A549 (cell line): ENCODE measurements around the gene ATRN. TPM values are rescaled to one million over a fixed set of nuclear protein-coding genes. Genes with fewer than 3 reads are reported as not detected.

Experiments
- ATAC-seq, 2 experiments: fragments of 200-7000 bp in 1 of 2; fragments of >200 bp in 1 of 2; cut with Nextera tagmentation in 1 of 2; cut with Tn5 transposase in 1 of 2; 3 replicates each; pipeline versions ENCODE4 v1.8.0 to v1.9.1; 2018 to 2020; ENCODE audit warnings: mild to moderate bottlenecking in 1 of 2, moderate library complexity in 1 of 2
- CTCF ChIA-PET: fragments of 300-600 bp; sonication (Branson Sonifier 250); formaldehyde crosslinking; extraction: SDS; loops from one replicate; lab custom pipeline; 2021; ENCODE audit warnings: antibody characterized with exemption, inconsistent platforms; lab: Yijun Ruan, JAX
- POLR2A ChIA-PET: fragments of 350-600 bp; formaldehyde crosslinking; extraction: SDS; loops from one replicate; lab custom pipeline; 2021; ENCODE audit warnings: antibody characterized with exemption, inconsistent platforms; lab: Yijun Ruan, JAX
- DNase-seq, 2 experiments: peaks; one replicate each; pipeline versions ENCODE4 v3.0.0 to v3.0.0-alpha.2; 2011 to 2016; ENCODE audit warnings: low read depth in 1 of 2, low spot score in 1 of 2
- FAIRE-seq: peaks from 2 replicates; lab custom pipeline; 2011; peaks lifted over from hg19 to GRCh38; lab: Jason Lieb, UNC
- H3K27ac ChIP-seq, 2 experiments: fragments of >200 bp; sonication (Bioruptor Twin); formaldehyde crosslinking; 3 replicates each; pipeline ENCODE4 v1.5.1; 2016 to 2017
- H3K4me1 ChIP-seq: fragments of >200 bp; sonication (Bioruptor Twin); formaldehyde crosslinking; 3 replicates; pipeline ENCODE4 v1.6.1; 2016
- H3K4me2 ChIP-seq: fragments of >200 bp; sonication (Bioruptor Twin); formaldehyde crosslinking; 3 replicates; pipeline ENCODE4 v1.6.1; 2016
- H3K4me3 ChIP-seq: fragments of >200 bp; sonication (Bioruptor Twin); formaldehyde crosslinking; 3 replicates; pipeline ENCODE4 v1.5.1; 2016
- H3K9me3 ChIP-seq: fragments of >200 bp; sonication (Bioruptor Twin); formaldehyde crosslinking; 3 replicates; pipeline ENCODE4 v1.6.1; 2016
- CEBPB ChIP-seq, 2 experiments: fragments of >200 bp in 1 of 2; sonication (Bioruptor Twin) in 1 of 2; formaldehyde crosslinking in 1 of 2; IDR thresholded peaks; 2 replicates each; pipeline ENCODE4 v1.6.1; 2012 to 2016
- EHF ChIP-seq: fragments of 250-450 bp; sonication (Bioruptor Pico); IDR thresholded peaks from 2 replicates; pipeline ENCODE4 v1.5.0; 2020; ENCODE audit warnings: mild to moderate bottlenecking
- FOSL2 ChIP-seq, 2 experiments: fragments of 450-650 bp in 1 of 2; fragments of >200 bp in 1 of 2; sonication (Bioruptor Twin) in 1 of 2; formaldehyde crosslinking; IDR thresholded peaks; 2 replicates each; pipeline versions ENCODE4 v1.5.0 to v1.6.1; 2016 to 2020; ENCODE audit warnings: mild to moderate bottlenecking in 1 of 2, moderate library complexity in 1 of 2
- GATA3 ChIP-seq: IDR thresholded peaks from 2 replicates; pipeline ENCODE4 v1.6.1; 2012; ENCODE audit warnings: borderline replicate concordance
- HES2 ChIP-seq: fragments of >200 bp; sonication (Bioruptor Twin); formaldehyde crosslinking; IDR thresholded peaks from 2 replicates; pipeline ENCODE4 v1.6.1; 2016
- HOXB5 ChIP-seq: fragments of 250-450 bp; sonication (Bioruptor Pico); IDR thresholded peaks from 2 replicates; pipeline ENCODE4 v1.5.0; 2020; ENCODE audit warnings: mild to moderate bottlenecking, moderate library complexity
- JUNB ChIP-seq: fragments of >200 bp; sonication (Bioruptor Twin); formaldehyde crosslinking; IDR thresholded peaks from 2 replicates; pipeline ENCODE4 v1.6.1; 2016
- KDM1A ChIP-seq: fragments of 200-600 bp; sonication (generic); IDR thresholded peaks from 2 replicates; pipeline ENCODE4 v1.6.1; 2016; ENCODE audit warnings: low read depth, mild to moderate bottlenecking
- NPAS2 ChIP-seq: fragments of 250-450 bp; sonication (Bioruptor Pico); IDR thresholded peaks from 2 replicates; pipeline ENCODE4 v1.8.0; 2022; ENCODE audit warnings: mild to moderate bottlenecking, moderate library complexity, borderline replicate concordance
- NR3C1 ChIP-seq: fragments of >200 bp; sonication (Bioruptor Twin); formaldehyde crosslinking; IDR thresholded peaks from 3 replicates; pipeline ENCODE4 v1.6.1; 2017
- PHF8 ChIP-seq: fragments of 200-600 bp; sonication (generic); IDR thresholded peaks from 2 replicates; pipeline ENCODE4 v1.6.1; 2016; ENCODE audit warnings: low read depth, mild to moderate bottlenecking, antibody characterized with exemption, moderate library complexity, borderline replicate concordance
- RAD21 ChIP-seq, 2 experiments: fragments of >200 bp in 1 of 2; sonication (Bioruptor Twin) in 1 of 2; formaldehyde crosslinking in 1 of 2; IDR thresholded peaks in 1 of 2; conservative IDR thresholded peaks in 1 of 2; 2 replicates in 1 of 2; 3 replicates in 1 of 2; pipeline ENCODE4 v1.6.1; 2012 to 2018; ENCODE audit warnings: inconsistent platforms in 1 of 2
- RARB ChIP-seq: fragments of 250-450 bp; sonication (Bioruptor Pico); IDR thresholded peaks from 2 replicates; pipeline ENCODE4 v1.8.0; 2021; ENCODE audit warnings: mild to moderate bottlenecking, moderate library complexity
- RNF2 ChIP-seq: fragments of 200-600 bp; sonication (generic); IDR thresholded peaks from 2 replicates; pipeline ENCODE4 v1.6.1; 2016; ENCODE audit warnings: low read depth, mild to moderate bottlenecking, antibody characterized with exemption, moderate library complexity, borderline replicate concordance
- SMC3 ChIP-seq: fragments of >200 bp; sonication (Bioruptor Twin); formaldehyde crosslinking; IDR thresholded peaks from 3 replicates; pipeline ENCODE4 v1.6.1; 2018; ENCODE audit warnings: inconsistent platforms
- TP53 ChIP-seq: fragments of 250-450 bp; sonication (Bioruptor Pico); IDR thresholded peaks from 2 replicates; pipeline ENCODE4 v1.5.0; 2021; ENCODE audit warnings: mild to moderate bottlenecking, moderate library complexity
- ZFP36 ChIP-seq: fragments of 450-650 bp; IDR thresholded peaks from 2 replicates; pipeline ENCODE4 v1.6.1; 2014; ENCODE audit warnings: borderline replicate concordance; ENCODE audit not compliant: partially characterized antibody
- WGBS: methylation state at CpG from one replicate; pipeline ENCODE4 v1.1.6; 2017; ENCODE audit errors: missing lambda C conversion rate; 5-methylcytosine and 5-hydroxymethylcytosine counted together
- polyA plus RNA-seq, 4 experiments: library from polyadenylated mRNA; depleted of rRNA in 3 of 4; stranded (reverse); fragments of >200 nt; fragmentation: RNase III in 1 of 4; extraction: RNeasy Plus Mini Kit Qiagen cat#74134 plus additional on column Dnase treatment in 1 of 4; gene quantifications; 2 replicates in 3 of 4; 3 replicates in 1 of 4; pipeline ENCODE4 v1.2.3, GENCODE V29; 2011 to 2017
- TF ChIP-seq, protein P1 (sequence below): fragments of 200-600 bp; sonication (generic); IDR thresholded peaks from 2 replicates; pipeline ENCODE4 v1.6.1; 2016; ENCODE audit warnings: antibody characterized with exemption, mild to moderate bottlenecking, moderate library complexity

The ATRN gene
- polyA plus RNA-seq, 2 of the 4 experiments (the other 2 are of a cell fraction): 21.3 to 58.7 TPM

DNA sequence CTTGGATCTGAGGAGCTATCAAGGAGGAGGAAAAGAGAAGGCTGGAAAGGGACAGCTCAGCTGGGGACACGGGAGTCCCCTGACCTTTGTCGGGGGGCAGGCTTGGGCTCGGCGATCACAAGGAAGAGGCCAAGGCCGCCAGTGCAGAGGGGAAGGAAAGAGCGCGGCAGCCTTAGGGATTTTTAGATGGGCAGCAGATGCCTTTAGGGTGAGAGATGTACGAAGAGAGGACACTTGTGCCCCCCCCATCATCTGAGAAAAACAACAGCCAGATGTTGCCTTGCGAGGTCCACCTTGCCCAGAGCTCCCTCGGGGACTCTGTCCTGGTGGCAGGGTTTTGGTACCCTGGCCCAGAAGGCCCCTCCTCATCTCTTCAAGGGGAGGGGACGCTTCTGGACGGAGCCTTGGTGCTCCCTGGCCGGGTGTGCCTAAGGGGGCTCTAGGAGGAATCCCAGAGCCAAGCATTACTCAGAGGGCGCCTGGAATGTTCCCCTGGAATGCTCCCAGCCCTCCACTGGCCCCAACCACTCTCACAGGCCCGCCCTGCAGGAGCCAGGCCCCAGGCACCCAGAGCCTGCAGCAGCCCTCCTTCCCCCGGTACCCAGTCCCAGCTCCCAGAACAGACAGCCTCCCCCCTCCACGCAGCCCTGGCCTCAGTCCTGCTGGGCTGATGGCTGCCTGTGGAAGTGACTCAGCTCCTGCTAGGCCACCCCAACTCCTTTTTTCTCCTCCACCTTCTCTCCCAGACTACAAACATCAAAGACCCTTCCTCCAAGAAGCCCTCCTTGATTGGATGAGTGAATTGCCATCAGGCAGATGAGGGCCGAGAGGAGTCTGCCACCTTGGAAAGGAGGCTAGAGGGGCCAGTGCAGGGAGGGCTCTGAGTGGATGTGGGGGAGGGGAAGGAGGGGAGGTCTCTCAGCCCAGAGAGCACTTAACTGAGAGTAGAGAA lies 209.2 kb downstream of the ATRN start:
- 76% methylated on average over 18 of the region's 18 CpGs for WGBS
- H3K4me2 ChIP-seq: no peak overlapping the region
- CTCF ChIA-PET: interaction anchor here (0.6 to 61.5 kb wide), 7 partner anchors 13 to 405 kb away, joined by 3 to 2233 read pairs (median 4); partner anchors contain the start of genes ADISSP, GFRA4, HSPA12B and SIGLEC1
- no peak for ATAC-seq
- no peak overlapping the region for H3K4me3 ChIP-seq
- H3K4me1 ChIP-seq: peaks cover 25% of the 10 kb centered on the region; the same call in 2 of the 3 replicates
- TF ChIP-seq EHF (CRISPR knock-in tag) (no peak), KDM1A (peak; percentile 32; the same call in 1 of the 2 replicates), HES2 (no peak), ZFP36 (peak; percentile 88), TP53 (no peak), HOXB5 (CRISPR knock-in tag) (no peak), NR3C1 (no peak), JUNB (no peak)
- TF ChIP-seq, protein P1, sequence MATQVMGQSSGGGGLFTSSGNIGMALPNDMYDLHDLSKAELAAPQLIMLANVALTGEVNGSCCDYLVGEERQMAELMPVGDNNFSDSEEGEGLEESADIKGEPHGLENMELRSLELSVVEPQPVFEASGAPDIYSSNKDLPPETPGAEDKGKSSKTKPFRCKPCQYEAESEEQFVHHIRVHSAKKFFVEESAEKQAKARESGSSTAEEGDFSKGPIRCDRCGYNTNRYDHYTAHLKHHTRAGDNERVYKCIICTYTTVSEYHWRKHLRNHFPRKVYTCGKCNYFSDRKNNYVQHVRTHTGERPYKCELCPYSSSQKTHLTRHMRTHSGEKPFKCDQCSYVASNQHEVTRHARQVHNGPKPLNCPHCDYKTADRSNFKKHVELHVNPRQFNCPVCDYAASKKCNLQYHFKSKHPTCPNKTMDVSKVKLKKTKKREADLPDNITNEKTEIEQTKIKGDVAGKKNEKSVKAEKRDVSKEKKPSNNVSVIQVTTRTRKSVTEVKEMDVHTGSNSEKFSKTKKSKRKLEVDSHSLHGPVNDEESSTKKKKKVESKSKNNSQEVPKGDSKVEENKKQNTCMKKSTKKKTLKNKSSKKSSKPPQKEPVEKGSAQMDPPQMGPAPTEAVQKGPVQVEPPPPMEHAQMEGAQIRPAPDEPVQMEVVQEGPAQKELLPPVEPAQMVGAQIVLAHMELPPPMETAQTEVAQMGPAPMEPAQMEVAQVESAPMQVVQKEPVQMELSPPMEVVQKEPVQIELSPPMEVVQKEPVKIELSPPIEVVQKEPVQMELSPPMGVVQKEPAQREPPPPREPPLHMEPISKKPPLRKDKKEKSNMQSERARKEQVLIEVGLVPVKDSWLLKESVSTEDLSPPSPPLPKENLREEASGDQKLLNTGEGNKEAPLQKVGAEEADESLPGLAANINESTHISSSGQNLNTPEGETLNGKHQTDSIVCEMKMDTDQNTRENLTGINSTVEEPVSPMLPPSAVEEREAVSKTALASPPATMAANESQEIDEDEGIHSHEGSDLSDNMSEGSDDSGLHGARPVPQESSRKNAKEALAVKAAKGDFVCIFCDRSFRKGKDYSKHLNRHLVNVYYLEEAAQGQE: no peak
- H3K27ac ChIP-seq: peak overlapping the region in 1 of 2 experiments; percentile 31; a peak in 2 of 6 replicates
- no peaks in the 10 kb centered on the region for H3K9me3 ChIP-seq
- no peak for FAIRE-seq
- POLR2A ChIA-PET: interaction anchor here (1.0 kb wide), 2 partner anchors 88 to 101 kb away, joined by 3 to 4 read pairs; partner anchors contain the start of genes ADISSP and SPEF1
- DNase-seq: no peak

DNA sequence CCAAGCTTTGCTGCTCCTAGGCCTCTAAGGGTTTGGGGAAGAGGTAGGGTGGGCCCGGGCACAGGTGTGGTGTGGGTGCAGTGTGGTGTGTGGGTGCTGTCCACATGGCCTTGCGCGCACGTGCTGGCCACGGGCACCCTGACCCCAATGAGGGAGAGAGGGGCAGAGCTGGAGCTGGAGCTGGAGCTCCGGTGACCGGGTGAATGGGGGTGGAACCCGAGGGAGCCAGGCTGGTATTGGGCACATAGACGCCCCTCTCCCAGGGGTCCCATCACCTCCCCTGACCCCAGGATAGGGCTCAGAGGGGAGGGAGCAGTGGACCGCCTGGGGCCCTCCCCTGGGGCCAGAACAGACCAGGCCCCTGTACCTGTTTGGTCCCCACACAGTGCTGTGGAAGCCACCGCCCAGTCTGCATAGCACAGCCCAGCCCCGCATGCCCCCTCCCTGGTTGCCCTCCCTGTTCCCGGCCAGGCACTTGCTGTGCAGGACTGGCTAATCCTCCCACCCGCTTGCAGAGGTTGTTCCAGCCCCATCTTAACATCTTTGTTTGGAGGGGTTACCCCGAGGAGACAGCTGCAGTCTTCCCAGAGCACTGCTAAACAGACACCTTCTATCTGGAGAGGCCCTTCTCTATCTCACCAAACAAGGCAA lies 210.0 kb downstream of the ATRN start:
- DNase-seq (no peak), FAIRE-seq (no peak), ATAC-seq (no peak)
- ChIA-PET CTCF (interaction anchor here (0.6 to 61.5 kb wide), 8 partner anchors 12 to 404 kb away, joined by 3 to 2233 read pairs (median 4); partner anchors contain the start of genes ADISSP, GFRA4, HSPA12B and SIGLEC1), POLR2A (no interaction called here)
- Histone ChIP-seq H3K4me3 (no peak overlapping the region), H3K4me2 (no peak overlapping the region), H3K4me1 (peaks cover 17% of the 10 kb centered on the region; the same call in 2 of the 3 replicates), H3K9me3 (no peaks in the 10 kb centered on the region), H3K27ac (peak overlapping the region in 1 of 2 experiments; percentile 31; a peak in 2 of 6 replicates)
- WGBS: 78% methylated on average over 15 of the region's 15 CpGs
- TF ChIP-seq KDM1A: no peak
- no peak for TF ChIP-seq RAD21 (conservative IDR thresholded peaks at IDR 0.05 in 1 of 2, IDR thresholded peaks at IDR 0.05 in 1 of 2)
- no peak for TF ChIP-seq SMC3
- no peak for TF ChIP-seq GATA3
- TF ChIP-seq RARB (CRISPR knock-in tag): no peak
- no peak for TF ChIP-seq TP53
- TF ChIP-seq RNF2: no peak
- no peak for TF ChIP-seq NPAS2 (CRISPR knock-in tag)
- TF ChIP-seq PHF8: no peak
- no peak for TF ChIP-seq CEBPB (IDR thresholded peaks at IDR 0.05)
- no peak for TF ChIP-seq FOSL2 (IDR thresholded peaks at IDR 0.05)
- no peak for TF ChIP-seq FOSL2 (CRISPR knock-in tag; IDR thresholded peaks at IDR 0.05)
